Right forelimb (tissue), 1 donor: ENCODE measurements around the gene PRKAA1.

Source experiments
- DNase-seq: peaks from one replicate; pipeline ENCODE4 v3.0.0-alpha.2; 2018

PRKAA1 gene

GRCh38 chr5:40798012-40798800, at the start of gene PRKAA1:
TSS of gene PRKAA1 (minus strand) at chr5:40798374. CDS start at chr5:40798189, 185 bp downstream.
- DNase-seq = peak; percentile 95

GRCh38 chr5:40847525-40847924, 49.4 kb upstream of the PRKAA1 start:
- no peak for DNase-seq

- no peak for DNase-seq
Measured at GRCh38 chr5:40846371-40846770, 48.2 kb upstream of the PRKAA1 start.

GRCh38 chr5:40844565-40844964, 46.4 kb upstream of the PRKAA1 start:
- DNase-seq = no peak

GRCh38 chr5:40842351-40842750, 44.2 kb upstream of the PRKAA1 start:
- no peak for DNase-seq

GRCh38 chr5:40841068-40841805, 43.1 kb upstream of the PRKAA1 start, which contains the start of gene CARD6:
TSS of gene CARD6 (plus strand) at chr5:40841367. CDS start at chr5:40841383, 16 bp downstream.
- no peak for DNase-seq

- DNase-seq = no peak
Measured at GRCh38 chr5:40838086-40838485, 39.9 kb upstream of the PRKAA1 start.

GRCh38 chr5:40834849-40835787, 36.9 kb upstream of the PRKAA1 start, which contains the start of gene RPL37:
TSS of gene RPL37 (minus strand) at chr5:40835222. CDS start at chr5:40835185, 37 bp downstream.
- peak; percentile 97 for DNase-seq

- DNase-seq = no peak
Measured at GRCh38 chr5:40834391-40834848, 36.2 kb upstream of the PRKAA1 start.

- DNase-seq = no peak
Measured at GRCh38 chr5:40833712-40834229, 35.6 kb upstream of the PRKAA1 start.

- no peak for DNase-seq
Measured at GRCh38 chr5:40832345-40832744, 34.2 kb upstream of the PRKAA1 start.

- no peak for DNase-seq
Measured at GRCh38 chr5:40831346-40832210, 33.4 kb upstream of the PRKAA1 start.

- no peak for DNase-seq
Measured at GRCh38 chr5:40829748-40830533, 31.8 kb upstream of the PRKAA1 start.

GRCh38 chr5:40828690-40829661, 30.8 kb upstream of the PRKAA1 start:
- no peak for DNase-seq

- no peak for DNase-seq
Measured at GRCh38 chr5:40828021-40828631, 30.0 kb upstream of the PRKAA1 start.

- no peak for DNase-seq
Measured at GRCh38 chr5:40827188-40827977, 29.2 kb upstream of the PRKAA1 start.

- DNase-seq = no peak
Measured at GRCh38 chr5:40826489-40827187, 28.5 kb upstream of the PRKAA1 start.
